ENCODE data around the gene SPPL2B. TPM values are rescaled to one million over a fixed set of nuclear protein-coding genes. Genes with fewer than 3 reads are reported as not detected.

Gene SPPL2B
- total RNA-seq, 1 donor from 2014 or later = 20.5 TPM

DNA sequence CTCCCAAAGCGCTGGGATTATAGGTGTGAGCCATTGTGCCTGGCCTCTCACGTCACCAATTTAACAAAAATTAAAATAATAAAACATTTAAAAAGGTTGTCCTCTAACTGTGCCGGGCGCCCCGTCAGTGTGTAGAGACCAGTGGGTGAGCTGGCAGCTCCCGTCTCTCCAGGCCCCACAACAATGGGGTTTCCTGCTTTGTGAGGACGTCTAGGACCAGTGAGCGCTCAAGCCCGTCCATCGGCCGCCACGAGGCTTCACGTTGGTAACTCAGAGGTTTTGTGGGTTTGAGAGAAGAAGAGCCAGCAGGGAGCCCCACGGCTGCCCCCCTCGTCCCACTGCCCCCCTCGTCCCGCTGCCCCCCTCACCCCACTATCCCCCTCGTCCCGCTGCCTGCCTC is 4.8 kb upstream of the SPPL2B start:
- DNase-seq (ENCODE audit: low spot score) = no peak

DNA sequence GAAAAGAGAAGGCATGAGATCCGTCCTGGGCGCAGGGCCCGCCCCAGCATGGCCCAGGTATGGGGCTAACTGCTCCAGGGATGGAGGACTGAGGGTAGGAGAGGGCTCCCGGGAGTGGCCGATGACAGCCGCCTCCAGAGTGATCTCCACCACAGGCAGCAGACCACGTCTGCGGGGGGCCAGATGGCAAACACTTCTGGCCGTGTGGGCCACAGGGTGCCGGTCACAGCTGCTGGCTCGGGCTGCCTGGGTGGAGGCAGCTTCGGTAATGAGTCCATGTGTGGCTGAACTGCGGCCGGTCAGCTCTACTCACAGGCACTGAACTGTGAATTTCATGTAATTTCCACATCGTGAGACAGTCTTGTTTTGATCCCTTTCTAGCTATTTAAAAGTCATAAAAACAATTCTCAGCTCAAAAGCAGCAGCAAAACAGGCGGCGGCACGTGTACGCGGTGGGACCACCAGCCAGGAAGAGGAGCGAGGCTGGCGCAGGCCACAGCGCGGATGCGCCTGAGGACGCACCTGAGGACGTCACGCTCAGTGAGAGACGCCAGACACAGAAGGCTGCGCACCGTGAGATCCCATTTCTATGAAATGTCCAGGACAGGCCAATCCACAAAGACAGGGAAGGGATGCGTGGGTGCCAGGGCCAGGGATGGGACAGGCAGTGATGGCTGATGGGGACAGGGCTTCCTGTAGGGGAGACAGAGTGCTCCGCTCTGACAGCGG is 4.1 kb upstream of the SPPL2B start:
- DNase-seq (ENCODE audit: low spot score) = no peak

DNA sequence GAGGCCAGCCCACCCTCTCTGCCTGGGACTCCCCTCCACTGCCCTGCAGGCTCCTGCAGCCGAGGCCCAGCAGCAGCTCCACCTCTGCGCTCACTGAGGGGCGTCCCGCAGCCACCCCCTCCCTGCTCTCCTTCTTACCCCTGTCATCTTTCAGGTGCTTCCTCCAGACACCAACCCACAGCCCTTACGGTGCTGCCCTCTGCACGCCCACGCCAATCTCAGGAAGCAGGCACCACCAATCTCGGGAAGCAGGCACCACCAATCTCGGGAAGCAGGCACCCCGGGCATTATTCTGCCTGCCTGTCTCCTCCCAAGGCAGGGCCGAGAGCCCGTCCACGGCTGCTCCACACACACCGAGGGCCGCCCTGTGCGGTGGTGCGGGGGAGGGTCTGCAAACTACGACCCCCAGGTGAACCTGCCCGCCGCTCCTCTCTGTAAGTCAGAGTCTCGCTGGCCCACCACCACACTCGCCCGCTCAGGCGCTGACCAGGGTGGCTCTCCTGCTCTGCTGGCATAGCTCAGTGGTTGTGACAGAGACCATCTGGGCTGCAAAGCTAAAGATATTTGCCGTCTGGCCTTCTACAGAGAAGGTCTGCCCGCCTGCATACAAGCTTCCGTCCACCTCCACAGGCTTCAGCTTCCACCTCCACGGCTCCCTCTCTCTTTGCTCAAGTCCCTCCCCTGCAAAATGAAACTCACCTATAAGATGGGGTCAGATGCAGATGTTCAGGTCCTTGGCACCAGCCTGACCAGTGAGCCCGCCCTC is 3.0 kb upstream of the SPPL2B start:
- no peak for DNase-seq (ENCODE audit: low spot score)

DNA sequence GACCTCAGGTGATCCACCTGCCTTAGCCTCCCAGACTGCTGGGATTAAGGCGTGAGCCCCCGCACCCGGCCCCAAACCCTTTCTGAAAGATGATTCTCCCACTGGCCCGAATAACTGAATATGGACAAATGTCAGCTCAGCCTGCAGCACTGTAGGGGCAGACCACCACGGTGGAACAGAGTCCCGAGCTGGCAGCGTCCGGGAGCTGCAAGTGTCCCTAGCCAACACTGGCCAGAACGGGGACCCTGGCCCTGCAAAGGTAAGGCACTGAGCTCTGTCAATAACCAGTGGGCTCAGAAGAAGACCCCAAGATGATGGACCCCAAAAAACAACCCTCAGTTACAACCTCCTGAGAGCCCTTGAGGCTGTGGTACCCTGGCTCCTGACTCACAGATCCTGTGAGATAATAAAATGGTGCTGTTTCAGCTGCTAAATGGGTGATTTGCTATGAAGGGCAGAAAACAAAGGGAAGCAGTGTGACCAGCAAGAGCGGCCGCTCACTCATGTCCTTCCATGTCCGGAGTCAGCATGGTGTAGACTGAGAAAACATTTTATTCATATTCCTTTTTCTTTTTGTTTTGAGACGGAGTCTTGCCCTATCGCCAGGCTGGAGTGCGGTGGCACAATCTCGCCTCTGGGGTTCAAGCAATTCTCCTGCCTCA is 1.7 kb upstream of the SPPL2B start:
- no peak for DNase-seq (ENCODE audit: low spot score)

DNA sequence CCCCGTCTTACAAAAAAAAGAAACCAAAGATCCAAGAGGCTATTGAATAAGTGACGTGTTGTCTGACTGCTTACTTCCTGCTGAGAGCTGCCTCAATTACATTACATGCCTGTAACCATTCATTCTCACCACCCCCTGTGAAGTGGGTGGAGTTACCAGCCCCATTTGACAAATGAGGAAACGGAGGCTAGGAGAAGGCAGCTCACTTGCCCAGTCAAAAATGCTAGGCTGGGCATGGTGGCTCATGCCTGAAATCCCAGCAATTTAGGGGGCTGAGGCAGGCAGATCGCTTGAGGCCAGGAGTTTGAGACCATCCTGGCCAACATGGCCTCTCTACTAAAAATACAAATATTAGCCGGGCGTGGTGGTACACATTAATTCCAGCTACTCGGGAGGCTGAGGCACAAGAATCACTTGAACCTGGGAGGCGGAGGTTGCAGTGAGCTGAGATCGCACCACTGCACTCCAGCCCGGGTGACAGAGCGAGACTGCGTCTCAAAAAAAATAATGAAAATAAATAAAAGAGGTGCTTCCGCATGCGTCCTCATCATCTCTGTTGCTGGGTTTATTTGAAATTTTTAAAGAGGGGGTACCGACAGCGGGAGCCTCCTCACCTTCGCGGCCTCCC is 597 bp upstream of the SPPL2B start:
- DNase-seq (ENCODE audit: low spot score) = peak; percentile 32

DNA sequence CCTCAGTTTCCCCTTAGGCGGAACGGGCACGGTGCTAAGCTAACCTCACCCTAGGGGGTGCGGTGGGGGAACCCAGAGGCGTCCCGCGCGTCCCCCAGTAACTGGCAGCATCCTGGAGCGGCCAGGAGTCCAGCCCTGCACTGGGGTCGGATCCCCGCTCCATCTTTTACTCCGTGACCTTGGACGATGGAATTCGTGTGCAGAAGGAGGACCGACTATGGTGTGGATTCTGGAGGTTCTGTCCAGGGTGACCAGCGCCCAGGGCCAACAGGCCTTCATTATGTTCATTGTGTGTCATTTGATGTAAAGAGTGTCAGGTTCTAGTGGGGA is 630 bp downstream of the SPPL2B start:
- DNase-seq (ENCODE audit: low spot score) = no peak

DNA sequence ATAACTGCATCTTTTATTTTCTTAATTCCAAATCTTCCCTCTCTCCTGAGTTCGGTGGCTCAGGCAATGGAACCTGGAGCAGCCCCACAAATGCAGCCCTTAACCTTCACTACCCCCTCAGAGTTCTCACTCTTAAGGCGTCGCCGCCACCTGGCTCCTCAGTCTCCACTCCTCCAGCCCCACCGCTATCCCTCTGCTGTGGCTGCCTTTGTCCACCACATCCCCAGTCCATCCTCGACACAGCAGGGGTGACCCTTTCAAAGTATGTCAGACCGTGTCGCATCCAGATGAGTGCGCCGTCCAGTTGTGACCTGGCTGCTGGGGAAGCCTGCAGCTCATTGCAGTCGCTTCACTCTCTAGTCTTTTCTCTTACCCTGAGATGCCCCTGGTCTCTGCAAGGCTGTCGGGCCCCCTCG is 1.0 kb downstream of the SPPL2B start:
- no peak for DNase-seq (ENCODE audit: low spot score)

DNA sequence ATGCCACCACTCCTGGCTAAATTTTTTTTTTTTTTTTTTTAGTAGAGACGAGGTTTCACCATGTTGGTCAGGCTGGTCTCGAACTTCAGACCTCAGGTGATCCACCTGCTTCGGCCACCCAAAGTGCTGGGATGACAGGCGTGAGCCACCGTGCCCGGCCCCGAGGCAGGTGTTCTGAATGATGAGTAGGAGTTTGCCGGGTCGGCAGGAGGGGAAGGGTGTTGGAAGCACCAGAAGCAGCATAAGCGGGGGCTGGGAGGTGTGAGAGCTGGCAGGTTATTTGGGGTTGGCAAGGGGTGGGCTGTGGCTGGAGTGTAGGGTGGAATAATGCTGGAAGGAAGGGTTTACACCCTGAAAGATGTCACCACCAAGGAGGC is 1.8 kb downstream of the SPPL2B start:
- no peak for DNase-seq (ENCODE audit: low spot score)

DNA sequence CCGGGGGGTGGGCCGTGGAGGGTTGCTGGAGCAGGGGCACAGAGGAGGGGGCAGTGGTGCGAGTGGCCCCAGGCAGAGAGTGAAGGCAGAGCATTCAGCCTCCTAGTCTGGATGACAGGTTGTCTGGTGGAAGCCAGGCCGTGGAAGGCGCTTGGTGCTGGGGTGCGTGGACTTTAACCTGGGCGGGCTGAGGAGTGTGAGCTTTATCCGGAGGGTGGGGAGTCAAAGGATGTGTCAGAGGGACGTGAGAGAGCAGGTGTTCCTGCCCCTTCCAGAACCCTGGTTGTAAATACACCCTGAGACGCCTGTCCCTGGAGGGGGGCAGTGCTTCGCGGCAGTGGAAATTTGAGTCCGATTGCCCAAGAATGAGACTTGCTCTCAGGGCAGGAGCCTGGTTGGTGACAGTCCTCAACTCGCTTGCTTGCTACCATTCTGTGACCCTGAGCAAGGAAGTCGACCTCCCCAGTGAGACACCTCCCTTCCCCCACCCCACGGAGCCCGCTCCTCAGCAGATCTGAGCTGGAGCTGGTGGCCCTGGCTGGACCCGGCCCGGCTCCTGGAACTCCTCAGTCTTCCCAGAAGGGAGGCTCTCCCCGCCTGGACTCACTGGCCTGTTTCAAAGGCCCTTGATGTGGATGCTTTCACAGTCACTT is 2.3 kb downstream of the SPPL2B start:
- peak; percentile 27 for DNase-seq (ENCODE audit: low spot score)

DNA sequence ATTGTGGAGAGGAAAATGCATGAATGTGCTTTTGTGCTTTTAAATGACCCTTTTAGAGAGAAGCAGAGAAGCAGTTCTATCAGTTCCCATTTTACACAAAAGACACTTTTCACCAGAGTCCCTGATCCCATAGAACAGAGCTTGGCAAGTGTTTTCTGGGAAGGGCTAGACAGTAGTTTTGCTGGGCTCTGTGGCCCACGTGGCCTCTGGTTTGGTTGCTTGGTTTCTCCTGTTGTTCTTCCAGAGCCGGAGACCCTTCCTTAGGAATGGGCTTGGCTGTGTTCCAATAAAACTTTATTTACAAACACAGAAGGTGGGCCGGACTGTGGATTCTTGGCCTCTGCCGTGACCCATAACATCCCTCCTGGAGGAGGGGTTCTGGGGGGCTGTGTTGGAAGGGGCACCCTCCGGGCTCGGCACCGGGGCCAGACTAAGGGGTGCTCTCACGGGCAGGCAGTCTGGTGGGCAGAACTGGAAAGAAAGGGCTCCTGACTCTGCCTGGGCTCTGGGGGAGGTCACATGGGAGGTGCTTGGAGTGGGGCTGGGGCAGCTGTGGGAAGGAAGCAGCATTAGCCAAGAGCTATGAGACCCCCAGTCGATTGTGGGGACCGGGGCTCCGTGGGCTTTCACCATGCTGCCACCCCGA is 3.2 kb downstream of the SPPL2B start:
- no peak for DNase-seq (ENCODE audit: low spot score)

DNA sequence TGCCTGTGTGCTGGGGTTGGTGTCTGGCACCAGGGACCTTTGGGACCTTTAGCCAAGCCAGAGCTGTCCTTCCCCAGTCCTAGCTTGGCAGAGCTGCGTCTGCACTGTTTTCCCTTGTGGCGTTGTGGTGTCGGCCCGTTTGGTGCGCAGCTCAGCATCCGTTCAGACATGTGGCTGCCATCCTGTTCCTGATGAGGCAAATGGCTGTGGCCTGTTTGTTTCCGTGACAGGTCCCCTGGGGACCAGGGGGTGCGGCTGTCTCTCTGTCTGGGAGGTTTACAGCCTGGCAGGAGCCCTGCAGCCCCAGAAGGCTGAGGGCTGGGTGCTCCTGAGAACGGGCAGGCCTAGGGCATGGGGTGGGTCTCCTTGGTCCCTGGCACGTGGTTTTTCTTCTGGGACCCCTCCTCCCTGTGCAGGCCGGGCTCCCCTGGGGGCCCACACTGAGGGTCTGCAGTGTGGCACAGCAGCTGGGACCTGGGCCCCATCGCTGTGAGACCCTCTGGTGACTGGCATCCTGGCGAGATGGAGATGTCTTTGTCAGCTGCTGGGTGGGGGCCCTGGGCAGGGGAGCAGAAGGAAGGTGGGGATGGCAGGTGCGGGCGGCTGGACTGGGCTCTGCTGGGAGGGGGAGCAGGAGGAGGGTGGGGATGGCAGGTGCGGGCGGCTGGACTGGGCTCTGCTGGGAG is 4.0 kb downstream of the SPPL2B start:
- no peak for DNase-seq (ENCODE audit: low spot score)

DNA sequence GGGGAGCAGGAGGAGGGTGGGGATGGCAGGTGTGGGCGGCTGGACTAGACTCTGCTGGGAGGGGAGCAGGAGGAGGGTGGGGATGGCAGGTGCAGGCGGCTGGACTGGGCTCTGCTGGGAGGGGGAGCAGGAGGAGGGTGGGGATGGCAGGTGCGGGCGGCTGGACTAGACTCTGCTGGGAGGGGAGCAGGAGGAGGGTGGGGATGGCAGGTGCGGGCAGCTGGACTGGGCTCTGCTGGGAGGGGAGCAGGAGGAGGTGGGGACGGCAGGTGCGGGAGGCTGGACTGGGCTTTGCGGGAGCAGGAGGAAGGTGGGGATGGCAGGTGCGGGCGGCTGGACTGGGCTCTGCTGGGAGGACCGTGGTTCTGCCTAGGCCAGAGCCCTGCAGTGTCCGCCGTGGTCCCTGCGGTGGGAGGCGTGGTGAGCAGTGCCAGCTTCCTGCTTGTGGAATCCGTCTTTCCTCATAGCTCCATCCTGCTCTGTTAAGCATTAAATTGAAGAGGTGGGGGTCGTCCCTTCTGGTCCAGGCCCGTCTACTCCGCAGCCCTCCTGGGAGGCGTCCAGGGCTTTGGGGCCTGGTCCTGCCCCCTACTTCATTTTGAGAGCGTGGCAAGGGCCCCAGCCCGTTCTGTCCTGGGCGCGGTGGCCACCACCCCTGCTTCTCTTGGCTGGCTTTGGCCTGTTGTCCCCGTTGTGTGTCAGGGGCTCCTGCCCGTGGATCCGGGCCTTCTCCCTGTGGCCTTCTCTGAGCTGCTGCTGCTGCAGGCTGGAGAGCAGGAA is 4.7 kb downstream of the SPPL2B start:
- no peak for DNase-seq (ENCODE audit: low spot score)

DNA sequence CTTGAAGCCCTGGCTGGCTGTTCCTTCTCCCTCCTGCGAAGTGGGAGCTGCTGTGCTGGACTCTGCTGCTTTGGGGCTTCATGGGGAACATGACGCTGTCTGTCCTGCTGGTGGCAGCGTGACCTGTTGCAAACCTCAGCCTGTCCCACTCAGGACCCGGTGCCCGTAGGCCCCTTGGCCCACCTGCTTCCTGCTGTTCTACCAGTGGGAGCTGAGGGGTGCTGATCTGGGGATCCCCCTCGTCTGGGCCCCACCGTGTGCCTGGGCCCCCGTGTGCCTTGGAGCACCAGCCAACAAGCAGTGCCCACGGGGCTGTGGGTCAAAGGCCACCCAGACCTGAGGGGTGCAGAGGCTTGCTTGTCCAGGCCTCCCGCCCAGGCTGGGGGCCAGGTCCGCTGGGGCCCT is 5.3 kb downstream of the SPPL2B start:
- DNase-seq (ENCODE audit: low spot score) = no peak

DNA sequence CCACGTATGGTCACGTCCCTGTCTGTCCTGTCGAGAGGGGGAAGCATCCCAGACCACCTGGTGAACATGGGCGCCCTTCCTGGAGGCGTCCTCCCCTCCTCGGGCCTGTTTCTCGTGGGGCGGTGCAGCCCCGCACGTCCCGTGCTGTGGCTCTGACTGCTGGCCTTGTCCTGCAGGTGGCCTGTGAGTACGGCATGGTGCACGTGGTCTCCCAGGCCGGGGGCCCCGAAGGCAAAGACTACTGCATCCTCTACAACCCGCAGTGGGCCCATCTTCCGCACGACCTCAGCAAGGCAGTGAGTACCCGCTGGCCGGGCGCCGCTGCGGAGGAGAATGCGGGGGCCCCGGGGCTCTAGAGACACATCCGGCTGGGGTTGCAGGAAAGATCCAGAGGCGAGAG is 5.9 kb downstream of the SPPL2B start:
- no peak for DNase-seq (ENCODE audit: low spot score)

DNA sequence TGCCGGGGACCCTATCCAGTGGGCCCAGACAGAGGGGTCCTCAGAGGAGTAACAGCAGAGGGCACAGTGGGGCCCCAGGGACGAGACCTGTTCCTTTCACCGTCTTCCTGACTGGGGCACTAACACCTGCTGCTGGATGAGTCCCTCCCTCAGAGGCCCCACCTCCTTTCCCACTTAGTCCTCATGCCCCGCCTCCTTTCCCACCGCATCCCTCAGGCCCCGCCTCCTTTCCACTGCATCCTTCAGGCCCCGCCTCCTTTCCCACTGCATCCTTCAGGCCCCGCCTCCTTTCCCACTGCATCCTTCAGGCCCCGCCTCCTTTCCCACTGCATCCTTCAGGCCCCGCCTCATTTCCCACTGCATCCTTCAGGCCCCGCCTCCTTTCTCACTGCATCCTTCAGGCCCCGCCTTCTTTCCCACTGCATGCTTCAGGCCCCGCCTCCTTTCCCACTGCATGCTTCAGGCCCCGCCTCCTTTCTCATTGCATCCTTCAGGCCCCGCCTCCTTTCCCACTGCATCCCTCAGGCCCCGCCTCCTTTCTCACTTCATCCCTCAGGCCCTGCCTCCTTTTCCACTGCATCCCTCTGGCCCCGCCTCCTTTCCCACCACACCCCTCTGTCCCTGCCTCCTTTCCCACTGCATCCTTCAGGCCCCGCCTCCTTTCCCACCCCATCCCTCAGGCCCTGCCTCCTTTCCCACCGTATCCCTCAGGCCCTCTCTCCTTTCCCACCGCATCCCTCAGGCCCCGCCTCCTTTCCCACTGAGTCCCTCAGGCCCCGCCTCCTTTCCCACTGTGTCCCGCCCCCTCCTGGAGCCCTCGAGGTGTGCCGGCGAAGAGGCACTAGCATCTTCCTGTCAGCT is 6.7 kb downstream of the SPPL2B start:
- DNase-seq (ENCODE audit: low spot score) = no peak

DNA sequence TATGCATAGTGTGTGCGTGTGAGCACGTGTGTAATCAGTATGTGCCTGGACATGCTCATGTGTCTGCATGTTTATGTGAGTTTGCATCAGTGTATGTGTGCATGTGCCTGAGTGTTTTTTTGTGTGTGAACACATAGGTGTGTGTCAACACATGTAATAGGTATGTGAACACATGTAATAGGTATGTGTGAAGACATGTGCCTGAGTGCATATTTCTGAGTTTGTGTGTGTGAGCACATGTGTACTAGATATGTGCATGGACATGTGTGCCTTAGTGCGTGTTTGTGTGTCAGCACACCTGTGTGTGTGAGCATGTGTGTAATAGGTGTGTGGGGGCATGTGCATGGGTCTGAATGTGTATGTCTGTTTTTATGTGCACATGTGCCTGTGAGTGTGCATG is 7.4 kb downstream of the SPPL2B start:
- DNase-seq (ENCODE audit: low spot score) = no peak

DNA sequence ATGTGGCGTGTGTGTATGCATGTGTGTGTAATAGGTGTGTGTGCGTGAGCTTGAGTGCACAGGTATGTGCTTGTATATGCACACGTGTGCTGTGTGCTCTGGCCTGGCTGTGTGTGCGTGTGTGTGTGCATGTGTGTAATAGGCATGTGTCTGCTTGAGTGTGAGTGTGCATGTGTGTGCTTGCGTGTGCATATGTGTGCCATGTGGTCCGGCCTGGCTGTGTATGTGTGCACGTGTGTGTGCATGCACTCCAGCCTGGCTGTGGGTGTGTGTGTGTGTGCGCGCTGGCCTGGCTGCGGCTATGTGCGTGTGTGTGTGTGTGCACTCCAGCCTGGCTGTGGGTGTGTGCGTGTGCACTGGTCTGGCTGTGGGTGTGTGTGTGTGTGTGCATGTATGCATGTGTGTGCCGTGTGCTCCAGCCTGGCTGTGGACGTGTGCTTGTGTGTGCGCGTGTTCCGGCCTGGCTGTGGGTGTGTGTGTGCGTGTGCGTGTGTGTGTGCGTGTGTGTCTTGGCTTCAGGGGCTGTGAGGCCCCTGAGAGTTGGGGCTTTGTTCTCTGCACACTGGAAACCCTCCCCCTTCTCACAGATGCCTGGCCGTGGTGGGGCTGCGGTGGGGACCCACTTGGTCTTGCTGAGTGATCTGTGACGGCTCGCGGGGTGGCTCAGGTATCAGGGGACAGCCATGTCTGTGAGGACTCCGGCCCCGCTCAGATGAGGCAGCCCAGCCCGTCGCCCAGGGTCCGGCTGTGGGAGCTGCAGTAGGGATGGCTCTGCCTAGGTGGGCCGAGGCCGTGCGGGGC is 8.2 kb downstream of the SPPL2B start:
- DNase-seq (ENCODE audit: low spot score) = no peak

DNA sequence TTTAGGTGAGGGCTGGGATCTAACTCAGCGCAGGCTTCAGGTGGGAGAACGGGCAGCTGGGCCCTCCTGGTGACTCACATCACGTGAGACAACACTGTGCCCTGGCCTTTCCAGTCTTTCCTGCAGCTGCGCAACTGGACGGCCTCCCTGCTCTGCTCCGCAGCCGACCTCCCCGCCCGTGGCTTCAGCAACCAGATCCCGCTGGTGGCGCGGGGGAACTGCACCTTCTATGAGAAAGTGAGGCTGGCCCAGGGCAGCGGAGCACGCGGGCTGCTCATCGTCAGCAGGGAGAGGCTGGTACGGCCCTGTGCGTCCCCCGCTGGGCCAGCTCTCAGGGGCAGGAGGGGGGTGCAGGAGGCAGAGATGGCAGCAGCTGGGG is 8.8 kb downstream of the SPPL2B start:
- peak; percentile 61 for DNase-seq (ENCODE audit: low spot score)

All from umbilical cord (tissue), 2 donors.